ENCODE data around the gene DTNBP1.

DTNBP1 gene

GRCh38 chr6:15662326-15663129, at the start of gene DTNBP1:
Gene DTNBP1 (minus strand): TSS chr6:15663028. CDS start chr6:15662869, 159 bp downstream.
- FAIRE-seq: peak; percentile 91
- peak; percentile 96 for DNase-seq (ENCODE audit: extremely low spot score, insufficient read length, low read depth)

GRCh38 chr6:15709651-15710269, 46.9 kb upstream of the DTNBP1 start:
- no peak for FAIRE-seq
- DNase-seq (ENCODE audit: extremely low spot score, insufficient read length, low read depth): no peak

- DNase-seq (ENCODE audit: extremely low spot score, insufficient read length, low read depth): no peak
- no peak for FAIRE-seq
Measured at GRCh38 chr6:15708231-15708630, 45.4 kb upstream of the DTNBP1 start.

- DNase-seq (ENCODE audit: extremely low spot score, insufficient read length, low read depth): no peak
- no peak for FAIRE-seq
Measured at GRCh38 chr6:15705981-15706380, 43.2 kb upstream of the DTNBP1 start.

- FAIRE-seq (no peak), DNase-seq (ENCODE audit: extremely low spot score, insufficient read length, low read depth) (no peak)
Measured at GRCh38 chr6:15698471-15698870, 35.6 kb upstream of the DTNBP1 start.

- DNase-seq (ENCODE audit: extremely low spot score, insufficient read length, low read depth) (no peak), FAIRE-seq (peak; percentile 59)
Measured at GRCh38 chr6:15697895-15698294, 35.1 kb upstream of the DTNBP1 start.

GRCh38 chr6:15691250-15691869, 28.5 kb upstream of the DTNBP1 start:
- DNase-seq (ENCODE audit: extremely low spot score, insufficient read length, low read depth) (peak; percentile 93), FAIRE-seq (peak; percentile 100)

GRCh38 chr6:15690510-15690909, 27.7 kb upstream of the DTNBP1 start:
- FAIRE-seq: peak; percentile 24

GRCh38 chr6:15689586-15690482, 27.0 kb upstream of the DTNBP1 start:
- FAIRE-seq: no peak
- DNase-seq (ENCODE audit: extremely low spot score, insufficient read length, low read depth): no peak

More at GRCh38 chr6:15690510-15690909, 27.7 kb upstream of the DTNBP1 start:
- no peak for DNase-seq (ENCODE audit: extremely low spot score, insufficient read length, low read depth)

- no peak for FAIRE-seq
- no peak for DNase-seq (ENCODE audit: extremely low spot score, insufficient read length, low read depth)
Measured at GRCh38 chr6:15685619-15686018, 22.8 kb upstream of the DTNBP1 start.

GRCh38 chr6:15682965-15683822, 20.4 kb upstream of the DTNBP1 start:
- peak; percentile 86 for FAIRE-seq
- no peak for DNase-seq (ENCODE audit: extremely low spot score, insufficient read length, low read depth)

- FAIRE-seq: no peak
- no peak for DNase-seq (ENCODE audit: extremely low spot score, insufficient read length, low read depth)
Measured at GRCh38 chr6:15681946-15682345, 19.1 kb upstream of the DTNBP1 start.

GRCh38 chr6:15678514-15678913, 15.7 kb upstream of the DTNBP1 start:
- FAIRE-seq (no peak), DNase-seq (ENCODE audit: extremely low spot score, insufficient read length, low read depth) (no peak)

GRCh38 chr6:15677822-15678221, 15.0 kb upstream of the DTNBP1 start:
- DNase-seq (ENCODE audit: extremely low spot score, insufficient read length, low read depth) (no peak), FAIRE-seq (peak; percentile 55)

GRCh38 chr6:15675536-15676220, 12.8 kb upstream of the DTNBP1 start:
- peak; percentile 9 for FAIRE-seq
- no peak for DNase-seq (ENCODE audit: extremely low spot score, insufficient read length, low read depth)

- FAIRE-seq (peak; percentile 52), DNase-seq (ENCODE audit: extremely low spot score, insufficient read length, low read depth) (no peak)
Measured at GRCh38 chr6:15674690-15675386, 12.0 kb upstream of the DTNBP1 start.

GRCh38 chr6:15673666-15674065, 10.8 kb upstream of the DTNBP1 start:
- FAIRE-seq (no peak), DNase-seq (ENCODE audit: extremely low spot score, insufficient read length, low read depth) (no peak)

- FAIRE-seq: peak; percentile 33
- DNase-seq (ENCODE audit: extremely low spot score, insufficient read length, low read depth): no peak
Measured at GRCh38 chr6:15672818-15673217, 10.0 kb upstream of the DTNBP1 start.

Data from GM18507 (cell line).